ENCODE data around the gene ITGA4. TPM values are rescaled to one million over a fixed set of nuclear protein-coding genes. Genes with fewer than 3 reads are reported as not detected.

Gene ITGA4
- polyA plus RNA-seq, 3 donors = 18.4 to 28.1 (median 27.9) TPM

GRCh38 chr2:181484851-181485637 lies 27.9 kb downstream of the ITGA4 start:
- DNase-seq = no peak

DNA sequence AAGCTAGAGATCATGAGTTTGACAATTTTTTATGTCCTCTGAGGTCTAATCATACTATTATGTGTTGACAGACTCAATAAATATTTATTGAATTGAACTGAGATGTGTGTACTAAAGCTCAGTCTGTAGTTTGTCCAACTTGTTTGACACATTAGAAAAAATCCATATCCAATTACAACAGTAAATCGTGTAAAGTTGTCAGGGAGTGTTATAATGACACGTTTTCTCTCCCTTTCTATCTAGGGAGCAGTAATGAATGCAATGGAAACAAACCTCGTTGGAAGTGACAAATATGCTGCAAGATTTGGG lies 28.4 kb downstream of the ITGA4 start:
- DNase-seq = no peak

DNA sequence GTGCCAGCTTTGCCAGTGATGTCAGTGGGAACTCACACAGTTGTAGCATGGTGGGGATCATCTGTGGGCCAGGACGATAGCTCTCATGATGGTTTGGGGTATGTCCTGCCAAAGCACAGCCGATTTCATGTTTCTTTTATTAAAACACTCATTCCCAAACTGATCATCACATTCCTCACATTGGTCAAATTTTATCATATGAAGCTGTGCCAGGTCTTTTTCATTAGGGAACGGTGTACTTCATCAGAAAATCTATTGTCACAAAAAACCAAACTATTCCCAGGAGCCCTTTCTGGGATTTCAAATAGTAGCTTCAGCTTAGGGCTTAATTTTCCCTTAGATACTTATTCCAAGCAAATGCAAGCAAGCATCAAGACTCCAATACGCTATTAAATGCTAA lies 42.0 kb downstream of the ITGA4 start:
- no peak for DNase-seq

GRCh38 chr2:181500201-181500600 lies 43.0 kb downstream of the ITGA4 start:
- DNase-seq = no peak

GRCh38 chr2:181515719-181516118 lies 58.5 kb downstream of the ITGA4 start:
- no peak for DNase-seq

GRCh38 chr2:181516992-181517391 lies 59.8 kb downstream of the ITGA4 start:
- DNase-seq = no peak

DNA sequence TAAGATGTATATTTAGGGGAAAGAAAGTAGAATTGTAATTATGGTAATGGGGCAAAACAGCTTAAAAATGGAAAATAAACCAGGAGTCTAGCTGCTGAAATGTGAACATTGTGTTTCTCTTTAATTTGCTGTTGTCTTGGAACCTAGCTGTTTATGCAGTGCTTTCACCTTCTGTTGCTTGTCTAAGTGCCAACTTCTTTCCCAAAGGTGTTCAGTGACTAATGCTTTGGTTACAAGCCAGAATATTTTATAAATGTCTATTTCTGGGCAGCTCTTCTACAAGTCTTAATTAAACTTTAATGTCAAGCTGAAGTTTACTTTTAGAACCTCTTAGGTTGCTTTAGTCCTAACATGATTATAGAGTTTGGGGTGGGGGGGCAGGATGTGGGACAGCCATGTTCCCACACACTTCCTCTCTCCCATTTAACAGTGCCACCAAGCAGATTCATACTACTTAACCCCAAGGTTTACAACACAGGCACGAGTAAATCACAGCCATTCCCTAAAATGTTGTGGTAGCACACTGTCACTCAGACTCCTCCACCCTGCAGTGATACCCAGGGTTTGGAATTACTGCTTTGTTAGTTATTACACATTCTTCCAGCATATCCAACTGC lies 60.6 kb downstream of the ITGA4 start:
- DNase-seq = no peak

GRCh38 chr2:181520253-181520652 lies 63.1 kb downstream of the ITGA4 start:
- DNase-seq = no peak

- no peak for DNase-seq
Measured at GRCh38 chr2:181523756-181524155, 66.6 kb downstream of the ITGA4 start.

GRCh38 chr2:181526014-181526413 lies 68.8 kb downstream of the ITGA4 start:
- DNase-seq = no peak

GRCh38 chr2:181527058-181527457 lies 69.9 kb downstream of the ITGA4 start:
- DNase-seq = no peak

DNA sequence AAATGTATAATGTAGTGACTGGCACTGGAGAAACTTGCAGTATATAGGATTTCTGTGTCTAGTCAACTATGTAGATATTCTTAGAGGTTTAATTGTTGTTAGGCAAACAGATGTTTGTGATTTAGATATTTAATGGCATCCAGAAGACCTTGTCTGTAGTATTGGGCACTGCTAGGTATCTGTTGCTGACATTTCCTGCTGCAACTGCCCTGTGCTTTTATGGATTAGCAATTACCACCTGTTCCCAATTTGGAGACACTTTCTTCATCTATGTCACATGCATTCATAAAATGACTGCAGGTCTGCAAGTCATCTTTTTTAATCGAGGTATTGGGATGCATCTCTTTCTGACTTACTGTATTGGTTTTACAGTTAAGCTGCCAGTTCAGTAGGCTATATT lies 71.3 kb downstream of the ITGA4 start:
- DNase-seq = no peak

- DNase-seq = no peak
Measured at GRCh38 chr2:181536730-181537129, 79.5 kb downstream of the ITGA4 start.

DNA sequence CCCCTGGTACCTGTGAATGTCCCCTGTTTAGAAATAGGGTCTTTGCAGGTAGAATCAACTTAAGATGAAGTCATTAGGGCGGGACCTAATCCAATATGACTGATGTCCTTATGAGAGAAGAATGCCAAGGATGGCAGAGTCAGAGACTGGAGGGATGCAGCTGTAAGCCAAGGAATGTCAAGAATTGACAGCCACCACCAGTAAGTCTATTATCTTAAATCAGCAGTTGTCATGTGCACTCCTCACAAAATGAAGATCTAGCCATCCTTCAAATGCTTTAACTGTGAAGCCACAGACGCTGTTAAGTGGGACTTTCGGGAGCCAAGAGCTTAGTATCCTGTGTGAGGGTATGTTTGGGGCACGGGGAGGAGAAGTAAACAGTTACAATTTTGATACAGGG lies 83.2 kb downstream of the ITGA4 start:
- DNase-seq = no peak

DNA sequence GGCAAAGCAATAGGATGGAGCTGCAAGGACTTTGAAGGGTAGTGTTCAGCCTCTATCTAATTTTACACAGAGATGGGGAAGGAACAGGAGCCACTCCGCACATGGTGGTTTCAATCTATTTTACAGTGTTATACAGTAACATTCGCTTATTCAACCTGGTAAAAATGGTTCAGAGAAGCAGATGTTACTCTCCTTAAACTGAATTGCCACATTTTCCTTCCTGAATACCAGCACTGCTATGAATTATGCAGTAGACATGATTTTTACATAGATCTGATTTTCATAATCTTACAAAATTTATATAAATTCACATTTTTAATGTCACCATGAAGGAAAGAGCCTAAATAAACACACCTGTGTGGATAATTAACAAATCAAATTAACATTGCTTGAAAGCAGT lies 85.0 kb downstream of the ITGA4 start:
- DNase-seq = no peak

DNA sequence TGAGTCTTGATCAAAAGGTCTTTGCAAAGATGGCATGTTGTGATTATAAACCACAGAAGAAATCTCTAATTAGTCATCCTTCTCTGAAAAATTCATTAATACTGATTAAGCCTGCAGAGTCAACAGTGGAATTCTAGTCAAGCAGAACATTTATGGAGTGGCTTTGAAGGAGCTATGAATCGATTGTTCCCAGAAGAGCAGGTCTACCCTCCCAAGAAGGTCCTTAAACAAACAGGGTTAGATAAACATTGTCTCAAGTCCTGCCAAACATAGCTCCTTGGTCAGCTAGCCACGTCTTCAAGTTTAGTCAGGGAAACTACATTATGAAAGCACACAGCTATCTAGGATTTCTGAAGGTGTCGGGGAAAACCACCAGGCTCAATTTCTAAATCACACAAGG lies 88.9 kb downstream of the ITGA4 start:
- no peak for DNase-seq

GRCh38 chr2:181552808-181553207 lies 95.6 kb downstream of the ITGA4 start:
- DNase-seq = no peak

- no peak for DNase-seq
Measured at GRCh38 chr2:181553244-181553643, 96.1 kb downstream of the ITGA4 start.

DNA sequence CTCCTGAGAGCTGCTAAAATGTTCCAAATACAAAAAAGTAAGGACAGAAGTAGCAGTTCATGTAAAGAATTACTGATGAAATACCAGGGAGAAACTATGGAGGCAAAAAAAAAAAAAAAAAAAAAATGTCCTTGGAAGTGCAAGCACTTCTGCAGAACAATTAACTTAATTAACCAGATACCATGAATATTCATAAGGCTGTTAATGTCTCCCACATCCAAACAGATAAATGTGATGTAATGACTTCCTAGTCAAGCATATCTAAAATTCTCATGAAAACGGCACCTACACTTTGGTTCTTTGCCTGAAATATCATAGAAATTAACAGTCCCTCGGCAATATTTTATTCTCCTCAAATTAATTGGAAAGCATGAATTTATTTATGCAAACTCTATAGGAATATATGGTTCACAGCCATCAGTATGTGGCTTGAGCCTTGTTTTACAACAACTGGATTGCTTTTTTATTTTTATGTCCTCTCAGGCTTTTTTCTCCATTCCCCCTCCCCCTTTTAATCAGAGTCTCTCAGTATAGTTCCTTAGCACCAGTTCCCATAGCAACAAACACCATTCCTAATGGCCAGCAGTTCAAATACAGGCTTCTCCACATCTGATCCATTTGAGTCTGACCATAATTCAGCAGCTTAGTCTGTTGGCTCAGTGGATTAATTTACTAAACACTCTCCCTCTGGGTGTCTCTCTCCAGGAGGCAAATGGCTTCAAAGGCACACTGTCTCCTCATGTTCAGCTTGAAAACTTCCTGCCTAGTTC lies 97.1 kb downstream of the ITGA4 start:
- DNase-seq = no peak

- no peak for DNase-seq
Measured at GRCh38 chr2:181558371-181558770, 101.2 kb downstream of the ITGA4 start.

DNA sequence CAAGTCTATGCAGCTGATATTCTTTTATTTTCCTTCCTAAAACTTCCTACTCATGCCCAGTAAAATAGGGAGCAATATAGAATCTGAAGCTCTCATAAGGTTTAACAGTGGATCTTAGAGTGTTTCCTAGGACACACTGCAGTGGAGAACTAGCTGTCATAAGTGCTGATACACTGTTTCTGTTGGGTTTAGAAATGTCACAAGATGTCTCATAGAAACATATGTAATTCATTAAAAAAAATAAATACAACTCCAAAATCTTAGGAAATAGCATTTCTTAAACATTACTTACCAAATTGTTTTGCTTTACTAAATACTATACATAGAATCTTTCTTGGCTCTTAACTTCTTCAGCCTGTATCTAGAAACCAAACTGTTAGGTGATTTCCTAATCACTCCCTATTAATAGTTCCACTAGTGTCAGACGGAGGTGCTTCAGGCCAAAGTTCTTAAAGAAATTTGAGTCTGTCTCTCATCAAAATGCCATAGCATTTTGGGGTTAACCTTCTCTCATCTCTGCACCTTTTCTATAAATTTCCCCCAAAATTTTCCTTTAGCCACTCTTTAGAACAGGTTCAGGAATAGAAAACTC lies 106.0 kb downstream of the ITGA4 start:
- DNase-seq = no peak

GRCh38 chr2:181566334-181567032 lies 109.3 kb downstream of the ITGA4 start:
- no peak for DNase-seq

All from renal pelvis (tissue), 4 donors.